Measurements from ENCODE around the gene NTS.

The NTS gene

GRCh38 chr12:85874031-85874461 is at the start of gene NTS:
NTS (plus strand) TSS chr12:85874295; CDS start chr12:85874404, 109 bp downstream.
- no peak for DNase-seq (ENCODE audit: low read depth)

GRCh38 chr12:85825746-85826145 is 48.3 kb upstream of the NTS start:
- no peak for DNase-seq (ENCODE audit: low read depth)

GRCh38 chr12:85828576-85828975 is 45.5 kb upstream of the NTS start:
- DNase-seq (ENCODE audit: low read depth), result no peak

GRCh38 chr12:85829391-85829790 is 44.7 kb upstream of the NTS start:
- DNase-seq (ENCODE audit: low read depth), result no peak

- DNase-seq (ENCODE audit: low read depth), result no peak
Measured at GRCh38 chr12:85831327-85831990, 42.6 kb upstream of the NTS start.

- no peak for DNase-seq (ENCODE audit: low read depth)
Measured at GRCh38 chr12:85833579-85833978, 40.5 kb upstream of the NTS start.

GRCh38 chr12:85834378-85834777 is 39.7 kb upstream of the NTS start:
- DNase-seq (ENCODE audit: low read depth), result no peak

- DNase-seq (ENCODE audit: low read depth), result no peak
Measured at GRCh38 chr12:85835426-85836196, 38.5 kb upstream of the NTS start.

GRCh38 chr12:85836197-85837090 is 37.7 kb upstream of the NTS start, which contains the start of gene RASSF9:
RASSF9 (minus strand) TSS chr12:85836409; CDS start chr12:85836201, 208 bp downstream.
- no peak for DNase-seq (ENCODE audit: low read depth)

- no peak for DNase-seq (ENCODE audit: low read depth)
Measured at GRCh38 chr12:85843606-85844310, 30.3 kb upstream of the NTS start.

- no peak for DNase-seq (ENCODE audit: low read depth)
Measured at GRCh38 chr12:85849344-85849743, 24.8 kb upstream of the NTS start.

GRCh38 chr12:85855305-85855704 is 18.8 kb upstream of the NTS start:
- DNase-seq (ENCODE audit: low read depth), result no peak

- DNase-seq (ENCODE audit: low read depth), result no peak
Measured at GRCh38 chr12:85856966-85857365, 17.1 kb upstream of the NTS start.

- DNase-seq (ENCODE audit: low read depth), result no peak
Measured at GRCh38 chr12:85865890-85866289, 8.2 kb upstream of the NTS start.

GRCh38 chr12:85866986-85867776 is 6.9 kb upstream of the NTS start:
- DNase-seq (ENCODE audit: low read depth), result no peak

- DNase-seq (ENCODE audit: low read depth), result no peak
Measured at GRCh38 chr12:85872497-85873091, 1.5 kb upstream of the NTS start.

GRCh38 chr12:85877459-85877858 is 3.4 kb downstream of the NTS start:
- DNase-seq (ENCODE audit: low read depth), result no peak

GRCh38 chr12:85883763-85884162 is 9.7 kb downstream of the NTS start:
- DNase-seq (ENCODE audit: low read depth), result no peak

GRCh38 chr12:85894653-85895052 is 20.6 kb downstream of the NTS start:
- DNase-seq (ENCODE audit: low read depth), result no peak

GRCh38 chr12:85920324-85920947 is 46.3 kb downstream of the NTS start:
- DNase-seq (ENCODE audit: low read depth), result no peak

Measured in activated T-helper 1 cell treated with Interleukin-2 at 50 U/mL for 16 hours (primary cell).